Ishikawa (cell line): ENCODE data around the gene NKD2.

Source experiments
- CEBPB ChIP-seq: IDR thresholded peaks from 2 replicates; pipeline ENCODE4 v1.6.1; 2012
- CREB1 ChIP-seq: IDR thresholded peaks from 2 replicates; pipeline ENCODE4 v1.6.1; 2012; ENCODE audit warnings: low read depth
- EGR1 ChIP-seq: IDR thresholded peaks from 2 replicates; pipeline ENCODE4 v1.6.1; 2012
- EP300 ChIP-seq: IDR thresholded peaks from 2 replicates; pipeline ENCODE4 v1.6.1; 2012; ENCODE audit warnings: borderline replicate concordance
- FOXM1 ChIP-seq: IDR thresholded peaks from 2 replicates; pipeline ENCODE4 v1.6.1; 2012; ENCODE audit warnings: low read depth, borderline replicate concordance
- NFIC ChIP-seq: IDR thresholded peaks from 2 replicates; pipeline ENCODE4 v1.6.1; 2012
- RAD21 ChIP-seq: IDR thresholded peaks from 2 replicates; pipeline ENCODE4 v1.6.1; 2012; ENCODE audit warnings: low read depth
- TAF1 ChIP-seq: IDR thresholded peaks from 2 replicates; pipeline ENCODE4 v1.6.1; 2012; ENCODE audit warnings: low read depth, mild to moderate bottlenecking
- TCF12 ChIP-seq: IDR thresholded peaks from 2 replicates; pipeline ENCODE4 v1.6.1; 2012; ENCODE audit warnings: low read depth
- TEAD4 ChIP-seq: IDR thresholded peaks from 2 replicates; pipeline ENCODE4 v1.6.1; 2012
- YY1 ChIP-seq: IDR thresholded peaks from 2 replicates; pipeline ENCODE4 v1.6.1; 2012; ENCODE audit warnings: low read depth
- ZBTB7A ChIP-seq: IDR thresholded peaks from 2 replicates; pipeline ENCODE4 v1.6.1; 2012; ENCODE audit warnings: low read depth
- TF ChIP-seq, protein P1 (sequence below): IDR thresholded peaks from 2 replicates; pipeline ENCODE4 v1.6.1; 2012; ENCODE audit warnings: low read depth, mild to moderate bottlenecking
- TF ChIP-seq, protein P2 (sequence below): IDR thresholded peaks from 2 replicates; pipeline ENCODE4 v1.6.1; 2012
- TF ChIP-seq, protein P3 (sequence below): IDR thresholded peaks from 2 replicates; pipeline ENCODE4 v1.6.1; 2012

Gene NKD2

DNA sequence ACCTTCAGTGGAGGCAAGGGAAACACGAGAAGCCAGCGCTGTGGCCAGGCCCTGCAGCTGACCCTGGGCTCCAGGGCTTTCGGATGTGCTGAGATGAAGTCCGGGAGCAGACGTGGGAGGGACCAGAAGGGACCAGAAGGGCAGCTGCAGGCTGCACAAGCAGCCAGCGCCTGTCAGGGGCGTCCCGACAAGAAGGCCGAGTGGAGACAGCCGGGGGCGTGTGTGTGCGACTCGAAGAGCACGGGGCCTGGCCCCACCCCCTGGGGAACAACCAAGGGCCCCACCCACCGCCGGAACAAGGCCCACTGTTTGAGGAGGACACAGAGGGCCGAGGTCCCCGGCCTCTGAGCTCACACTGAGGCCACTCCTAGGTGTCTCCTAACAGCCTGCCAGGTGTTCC lies 71.8 kb downstream of the NKD2 start:
- TF ChIP-seq ZBTB7A = no peak
- no peak for TF ChIP-seq EP300
- no peak for TF ChIP-seq YY1
- TF ChIP-seq TEAD4 = no peak
- TF ChIP-seq FOXM1 = no peak
- TF ChIP-seq EGR1 = no peak
- no peak for TF ChIP-seq NFIC
- TF ChIP-seq, protein P1, sequence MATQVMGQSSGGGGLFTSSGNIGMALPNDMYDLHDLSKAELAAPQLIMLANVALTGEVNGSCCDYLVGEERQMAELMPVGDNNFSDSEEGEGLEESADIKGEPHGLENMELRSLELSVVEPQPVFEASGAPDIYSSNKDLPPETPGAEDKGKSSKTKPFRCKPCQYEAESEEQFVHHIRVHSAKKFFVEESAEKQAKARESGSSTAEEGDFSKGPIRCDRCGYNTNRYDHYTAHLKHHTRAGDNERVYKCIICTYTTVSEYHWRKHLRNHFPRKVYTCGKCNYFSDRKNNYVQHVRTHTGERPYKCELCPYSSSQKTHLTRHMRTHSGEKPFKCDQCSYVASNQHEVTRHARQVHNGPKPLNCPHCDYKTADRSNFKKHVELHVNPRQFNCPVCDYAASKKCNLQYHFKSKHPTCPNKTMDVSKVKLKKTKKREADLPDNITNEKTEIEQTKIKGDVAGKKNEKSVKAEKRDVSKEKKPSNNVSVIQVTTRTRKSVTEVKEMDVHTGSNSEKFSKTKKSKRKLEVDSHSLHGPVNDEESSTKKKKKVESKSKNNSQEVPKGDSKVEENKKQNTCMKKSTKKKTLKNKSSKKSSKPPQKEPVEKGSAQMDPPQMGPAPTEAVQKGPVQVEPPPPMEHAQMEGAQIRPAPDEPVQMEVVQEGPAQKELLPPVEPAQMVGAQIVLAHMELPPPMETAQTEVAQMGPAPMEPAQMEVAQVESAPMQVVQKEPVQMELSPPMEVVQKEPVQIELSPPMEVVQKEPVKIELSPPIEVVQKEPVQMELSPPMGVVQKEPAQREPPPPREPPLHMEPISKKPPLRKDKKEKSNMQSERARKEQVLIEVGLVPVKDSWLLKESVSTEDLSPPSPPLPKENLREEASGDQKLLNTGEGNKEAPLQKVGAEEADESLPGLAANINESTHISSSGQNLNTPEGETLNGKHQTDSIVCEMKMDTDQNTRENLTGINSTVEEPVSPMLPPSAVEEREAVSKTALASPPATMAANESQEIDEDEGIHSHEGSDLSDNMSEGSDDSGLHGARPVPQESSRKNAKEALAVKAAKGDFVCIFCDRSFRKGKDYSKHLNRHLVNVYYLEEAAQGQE = no peak
- TF ChIP-seq, protein P2, sequence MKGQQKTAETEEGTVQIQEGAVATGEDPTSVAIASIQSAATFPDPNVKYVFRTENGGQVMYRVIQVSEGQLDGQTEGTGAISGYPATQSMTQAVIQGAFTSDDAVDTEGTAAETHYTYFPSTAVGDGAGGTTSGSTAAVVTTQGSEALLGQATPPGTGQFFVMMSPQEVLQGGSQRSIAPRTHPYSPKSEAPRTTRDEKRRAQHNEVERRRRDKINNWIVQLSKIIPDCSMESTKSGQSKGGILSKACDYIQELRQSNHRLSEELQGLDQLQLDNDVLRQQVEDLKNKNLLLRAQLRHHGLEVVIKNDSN = no peak
- no peak for TF ChIP-seq TAF1
- no peak for TF ChIP-seq TCF12
- TF ChIP-seq, protein P3, sequence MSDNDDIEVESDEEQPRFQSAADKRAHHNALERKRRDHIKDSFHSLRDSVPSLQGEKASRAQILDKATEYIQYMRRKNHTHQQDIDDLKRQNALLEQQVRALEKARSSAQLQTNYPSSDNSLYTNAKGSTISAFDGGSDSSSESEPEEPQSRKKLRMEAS = no peak

DNA sequence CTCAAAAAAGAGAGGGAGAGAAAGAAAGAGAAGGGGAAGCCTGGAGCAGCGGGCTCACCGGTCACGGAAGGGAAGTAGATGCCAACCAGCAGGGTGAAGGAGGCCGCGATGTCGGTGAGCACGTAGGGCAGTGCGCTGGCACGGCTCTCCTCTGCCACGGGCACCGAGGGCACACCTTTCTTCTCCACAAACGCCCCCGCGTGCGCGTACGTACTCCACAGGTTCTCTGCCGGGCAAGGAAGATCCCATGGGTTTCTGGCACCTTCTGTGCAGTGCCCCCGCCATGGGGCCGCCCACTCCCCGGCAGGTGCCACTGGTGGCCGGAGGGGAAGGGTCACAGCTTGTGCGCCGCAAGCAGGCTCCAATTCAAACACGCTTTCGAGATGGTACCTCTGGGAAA lies 72.9 kb downstream of the NKD2 start:
- TF ChIP-seq, protein P3 = no peak
- TF ChIP-seq, protein P2 = no peak
- TF ChIP-seq TEAD4 (no peak), ZBTB7A (no peak)

DNA sequence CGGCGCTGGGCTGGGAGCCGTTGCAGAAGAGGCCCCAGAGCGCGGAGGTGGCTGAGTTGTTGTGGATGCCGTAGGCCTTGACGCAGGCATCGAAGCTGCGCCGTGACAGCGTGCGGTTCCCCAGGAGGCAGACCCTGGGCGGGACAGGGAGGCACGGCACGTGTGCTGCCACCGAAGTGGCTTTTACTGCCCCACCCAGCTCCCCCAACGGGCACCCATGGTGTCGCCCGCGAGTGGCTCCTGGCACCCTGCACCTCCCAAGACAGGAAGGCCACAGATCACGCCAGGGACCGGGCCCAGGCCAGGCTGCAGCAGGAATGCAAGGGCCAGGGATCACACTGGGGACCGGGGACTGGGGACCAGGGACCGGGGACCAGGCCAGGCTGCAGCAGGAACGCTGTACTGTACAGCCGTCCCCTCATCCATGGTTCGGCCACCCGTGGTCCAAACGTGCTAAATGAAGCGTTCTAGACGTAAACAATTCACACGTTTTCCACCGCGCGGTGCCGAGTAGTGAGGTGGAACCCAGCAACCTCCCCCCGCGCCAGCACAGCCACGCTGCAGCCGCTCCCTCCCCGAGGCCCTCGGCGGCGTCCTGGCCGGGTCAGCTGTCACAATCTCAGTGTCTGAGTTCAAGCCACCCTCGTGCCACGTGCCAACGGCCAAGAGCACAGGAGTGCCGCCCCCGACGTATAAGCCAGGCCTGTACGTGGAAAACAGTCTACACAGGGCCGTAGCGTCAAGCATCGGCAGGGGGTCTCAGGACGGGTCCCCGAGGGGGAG lies 75.4 kb downstream of the NKD2 start:
- TF ChIP-seq, protein P3 = no peak
- TF ChIP-seq CREB1 = no peak

DNA sequence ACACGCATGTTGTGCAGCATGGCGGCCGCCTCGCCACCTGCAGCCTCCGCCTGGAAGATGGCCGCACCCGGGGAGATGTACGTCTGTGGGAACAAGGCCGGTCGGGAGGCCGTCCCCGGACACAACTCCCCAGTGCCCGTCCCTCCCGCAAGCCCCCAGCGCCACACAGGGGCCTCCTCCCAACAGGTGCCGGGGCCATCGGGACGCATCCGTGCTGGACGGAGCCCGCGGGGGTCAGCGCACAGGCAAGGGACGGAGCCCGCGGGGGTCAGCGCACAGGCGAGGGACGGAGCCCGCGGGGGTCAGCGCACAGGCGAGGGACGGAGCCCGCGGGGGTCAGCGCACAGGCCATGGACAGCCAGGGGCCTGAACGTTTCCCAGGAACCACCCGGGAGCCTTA lies 76.8 kb downstream of the NKD2 start:
- TF ChIP-seq EP300 (no peak), NFIC (no peak), YY1 (no peak), CREB1 (no peak), EGR1 (no peak), FOXM1 (no peak), TEAD4 (no peak), RAD21 (no peak), CEBPB (no peak), TCF12 (no peak), ZBTB7A (no peak), TAF1 (no peak)
- TF ChIP-seq, protein P3 = no peak
- TF ChIP-seq, protein P2 = no peak
- TF ChIP-seq, protein P1 = no peak

DNA sequence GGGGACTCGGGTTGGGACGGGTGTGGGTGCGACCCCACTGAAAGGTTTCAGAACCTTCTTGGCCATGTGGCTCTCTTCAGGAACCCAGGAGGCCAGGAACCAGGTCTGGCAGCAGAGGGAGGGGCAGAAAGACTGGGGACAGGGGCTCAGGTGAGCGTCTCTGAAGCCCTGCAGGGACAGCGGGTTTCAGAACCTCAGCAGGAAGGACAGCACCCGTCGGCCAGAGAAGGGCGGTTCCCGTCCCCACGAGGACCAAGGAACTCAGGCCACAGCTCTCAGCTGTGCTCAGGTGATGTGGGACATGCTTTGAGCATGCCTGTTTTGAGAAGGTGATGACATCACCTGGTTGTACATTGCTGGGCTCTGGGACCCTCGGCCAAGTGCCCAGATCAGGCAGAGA lies 77.5 kb downstream of the NKD2 start:
- no peak for TF ChIP-seq CREB1
- TF ChIP-seq, protein P2 = no peak
- no peak for TF ChIP-seq CEBPB
- TF ChIP-seq TAF1 = no peak
- TF ChIP-seq, protein P1 = peak; percentile 74
- no peak for TF ChIP-seq EP300
- no peak for TF ChIP-seq EGR1
